Naive B cell (primary cell): ENCODE data around the gene SPEF1. TPM values are rescaled to one million over a fixed set of nuclear protein-coding genes. Genes with fewer than 3 reads are reported as not detected.
A peak's percentile ranks its signal among the peaks of the same experiment; 100 is the strongest.

ENCODE experiments used
- ATAC-seq, 2 donors: fragments of 150-1000 bp; cut with Tn5 transposase; 2 replicates each; pipeline ENCODE4 v1.10.0; 2021; ENCODE audit warnings: low read depth in 2 of 2, mild to moderate bottlenecking in 2 of 2, moderate library complexity in 2 of 2
- DNase-seq: peaks from one replicate; pipeline ENCODE4 v3.0.0; 2022
- H3K27ac Mint-ChIP-seq, 6 donors: one replicate each; pipeline ENCODE4 v1.8.0; 2020 to 2022; ENCODE audit warnings: mild to moderate bottlenecking in 6 of 6, mixed read lengths in 6 of 6, moderate library complexity in 5 of 6, inconsistent platforms in 2 of 6
- H3K27me3 Mint-ChIP-seq, 3 donors: one replicate each; pipeline ENCODE4 v1.8.0; 2021 to 2022; ENCODE audit warnings: mixed read lengths in 3 of 3, mild to moderate bottlenecking in 1 of 3
- H3K36me3 Mint-ChIP-seq, 2 donors: one replicate each; pipeline ENCODE4 v1.8.0; 2020 to 2022; ENCODE audit warnings: mixed read lengths in 2 of 2, inconsistent platforms in 1 of 2, mild to moderate bottlenecking in 1 of 2
- H3K4me1 Mint-ChIP-seq, 3 donors: one replicate each; pipeline ENCODE4 v1.8.0; 2020 to 2022; ENCODE audit warnings: mixed read lengths in 3 of 3, inconsistent platforms in 1 of 3, mild to moderate bottlenecking in 1 of 3, moderate library complexity in 1 of 3
- H3K4me3 Mint-ChIP-seq, 8 donors: one replicate each; pipeline ENCODE4 v1.8.0; 2020 to 2022; ENCODE audit warnings: mild to moderate bottlenecking in 8 of 8, mixed read lengths in 8 of 8, moderate library complexity in 8 of 8, inconsistent platforms in 2 of 8
- H3K9me3 Mint-ChIP-seq, 7 donors: one replicate each; pipeline ENCODE4 v1.8.0; 2020 to 2022; ENCODE audit warnings: mixed read lengths in 7 of 7, mild to moderate bottlenecking in 5 of 7, inconsistent platforms in 2 of 7, moderate library complexity in 1 of 7
- polyA plus RNA-seq, 6 donors: library from polyadenylated mRNA; unstranded; fragments of 300-500 nt; fragmentation: Illumina TruSeq; gene quantifications; one replicate each; pipeline ENCODE4 v1.2.3, GENCODE V29; 2021; ENCODE audit warnings: low read depth in 6 of 6

Gene SPEF1
- polyA plus RNA-seq, 6 donors from 2014 or later: not detected

- Mint-ChIP-seq H3K9me3 (peaks cover 0 to 2% (median 0%) of the 10 kb centered on the region in 7 donors), H3K4me3 (peak overlapping the region in 4 of 8 donors; percentile 15 to 42 (median 25)), H3K27me3 (peaks cover 39 to 74% (median 64%) of the 10 kb centered on the region in 3 donors), H3K27ac (peak overlapping the region in 1 of 6 donors; percentile 8), H3K4me1 (no peaks in the 10 kb centered on the region), H3K36me3 (no peaks in the 10 kb centered on the region)
- no peak for DNase-seq
- no peak for ATAC-seq
These were observed 50.2 kb downstream of the SPEF1 start for GRCh38 chr20:3730803-3731672.

DNA sequence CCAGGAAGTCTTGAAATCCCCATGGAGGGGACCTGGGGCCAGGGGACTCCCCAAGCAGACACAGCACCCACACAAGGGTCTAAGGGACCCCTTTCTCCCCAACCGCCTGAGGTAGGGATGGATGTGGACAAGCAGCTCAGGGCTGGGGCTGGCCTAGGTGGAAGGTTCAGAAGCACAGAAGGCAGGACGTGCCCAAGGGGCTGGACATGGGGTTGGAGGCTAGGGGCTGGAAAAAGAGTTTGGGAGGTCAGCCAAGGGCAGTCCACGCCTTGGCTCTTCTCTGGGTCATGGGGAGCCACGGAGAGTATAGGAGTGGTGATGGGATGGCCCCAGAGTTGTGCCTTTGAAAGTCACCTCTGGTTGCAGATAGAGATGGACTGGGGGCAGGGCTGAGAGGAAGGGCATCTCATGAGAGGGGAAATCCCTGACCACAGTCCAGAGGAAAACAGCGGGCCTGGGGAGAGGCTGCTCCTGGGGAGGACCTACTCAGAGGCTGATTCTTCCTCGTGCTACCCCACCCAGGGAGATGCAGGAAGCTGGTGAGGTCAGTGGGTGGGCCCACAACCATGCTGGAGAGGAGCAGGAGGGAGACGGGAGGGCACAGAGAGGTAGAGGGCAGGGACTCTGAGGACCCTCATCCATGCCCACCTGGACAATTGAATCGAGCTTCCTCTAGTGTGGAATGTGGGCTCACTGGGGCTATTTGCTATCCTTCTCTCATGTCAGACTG is 51.3 kb downstream of the SPEF1 start:
- peaks cover 0 to 2% (median 0%) of the 10 kb centered on the region in 7 donors for H3K9me3 Mint-ChIP-seq
- ATAC-seq: no peak

GRCh38 chr20:3729378-3729777 is 51.9 kb downstream of the SPEF1 start:
- ATAC-seq: no peak
- no peak for DNase-seq
- no peak overlapping the region for H3K4me3 Mint-ChIP-seq
- H3K36me3 Mint-ChIP-seq: no peaks in the 10 kb centered on the region
- no peak overlapping the region for H3K27ac Mint-ChIP-seq
- peaks cover 31 to 74% (median 67%) of the 10 kb centered on the region in 3 donors for H3K27me3 Mint-ChIP-seq
- peaks cover 0 to 2% (median 0%) of the 10 kb centered on the region in 7 donors for H3K9me3 Mint-ChIP-seq
- no peaks in the 10 kb centered on the region for H3K4me1 Mint-ChIP-seq

More for the DNA sequence above, 51.3 kb downstream of the SPEF1 start:
- Mint-ChIP-seq H3K27ac (no peak overlapping the region), H3K36me3 (no peaks in the 10 kb centered on the region), H3K4me3 (peak overlapping the region in 3 of 8 donors; percentile 37 to 68 (median 47)), H3K27me3 (peaks cover 34 to 73% (median 67%) of the 10 kb centered on the region in 3 donors), H3K4me1 (no peaks in the 10 kb centered on the region)
- DNase-seq: no peak

- Mint-ChIP-seq H3K9me3 (peaks cover 0 to 2% (median 0%) of the 10 kb centered on the region in 7 donors), H3K27ac (no peak overlapping the region), H3K4me1 (no peaks in the 10 kb centered on the region), H3K36me3 (no peaks in the 10 kb centered on the region), H3K4me3 (no peak overlapping the region), H3K27me3 (peaks cover 31 to 76% (median 66%) of the 10 kb centered on the region in 3 donors)
- DNase-seq (no peak), ATAC-seq (no peak)
These were observed 52.4 kb downstream of the SPEF1 start for GRCh38 chr20:3728876-3729275.

- peaks cover 0 to 2% (median 0%) of the 10 kb centered on the region in 7 donors for H3K9me3 Mint-ChIP-seq
- no peak overlapping the region for H3K27ac Mint-ChIP-seq
- DNase-seq (no peak), ATAC-seq (no peak)
- H3K27me3 Mint-ChIP-seq: peaks cover 28 to 70% (median 61%) of the 10 kb centered on the region in 3 donors
- H3K4me1 Mint-ChIP-seq: no peaks in the 10 kb centered on the region
- H3K4me3 Mint-ChIP-seq: no peak overlapping the region
- no peaks in the 10 kb centered on the region for H3K36me3 Mint-ChIP-seq
These were observed 52.9 kb downstream of the SPEF1 start for GRCh38 chr20:3728354-3728753.

Other genes with a start within 250 kb of the SPEF1 start
- not detected for gene GFRA4, start 118.0 kb downstream of the SPEF1 start, polyA plus RNA-seq
- gene ADAM33, start 99.4 kb downstream of the SPEF1 start, polyA plus RNA-seq: not detected
- gene SIGLEC1, start 68.8 kb downstream of the SPEF1 start, polyA plus RNA-seq: not detected
- gene HSPA12B, start 48.8 kb downstream of the SPEF1 start, polyA plus RNA-seq: not detected
- 10 to 100 TPM; 17.3 to 24.9 (median 20.8) TPM for gene ADISSP, start 13.7 kb downstream of the SPEF1 start, polyA plus RNA-seq
- 1 to 10 TPM in 5 of 6 donors, under 1 TPM in 1; 0.27 to 2.2 (median 1.6) TPM for gene CENPB, start 5.3 kb upstream of the SPEF1 start, polyA plus RNA-seq
- 10 to 100 TPM; 13.0 to 22.1 (median 19.5) TPM for gene CDC25B, start 14.9 kb upstream of the SPEF1 start, polyA plus RNA-seq
- gene AP5S1, start 39.1 kb upstream of the SPEF1 start, polyA plus RNA-seq: 10 to 100 TPM; 11.1 to 33.6 (median 13.5) TPM
- 1 to 10 TPM; 2.6 to 9.9 (median 3.2) TPM for gene MAVS, start 65.4 kb upstream of the SPEF1 start, polyA plus RNA-seq
- gene PANK2, start 107.9 kb upstream of the SPEF1 start, polyA plus RNA-seq: 10 to 100 TPM; 34.8 to 57.7 (median 45.9) TPM
- gene RNF24, start 234.1 kb upstream of the SPEF1 start, polyA plus RNA-seq: 1 to 10 TPM; 4.3 to 9.9 (median 6.9) TPM